ENCODE data around the gene POLR3K. TPM values are rescaled to one million over a fixed set of nuclear protein-coding genes. Genes with fewer than 3 reads are reported as not detected.

The POLR3K gene
- total RNA-seq, 2 experiments from 2014 or later, result 26.2 to 74.1 TPM

DNA sequence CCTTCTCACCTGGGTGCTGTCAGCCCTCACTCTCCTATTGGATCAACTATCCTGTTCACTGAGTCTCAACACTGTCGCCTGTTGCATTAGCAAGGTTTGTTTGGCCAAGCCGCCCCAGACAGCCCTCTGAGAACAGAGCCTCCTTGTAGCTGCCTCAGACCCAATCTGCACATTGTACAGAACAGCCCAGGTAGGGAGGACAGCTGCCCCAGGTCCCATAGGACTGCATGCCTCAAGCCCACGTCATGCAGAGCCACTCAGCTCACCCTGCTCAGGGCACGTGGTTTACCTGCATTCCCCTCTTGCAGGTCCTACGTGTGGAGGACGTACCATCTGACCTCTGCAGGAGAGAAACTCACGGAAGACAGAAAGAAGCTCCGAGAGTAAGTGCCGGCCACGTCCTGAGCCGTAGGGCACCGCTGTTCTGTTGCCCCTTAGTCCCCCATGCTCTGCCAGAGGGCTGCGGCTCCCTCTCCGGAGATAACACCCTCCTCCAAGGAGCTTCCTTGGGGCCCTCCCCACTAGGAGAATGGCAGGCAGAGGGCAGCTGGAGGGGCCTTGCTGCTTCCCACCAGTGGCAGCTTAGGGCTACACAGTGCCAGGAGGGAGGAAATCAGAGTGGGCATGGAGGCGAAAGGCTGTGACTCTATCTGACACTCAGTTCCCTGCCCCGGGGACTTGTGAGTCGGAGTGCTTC is 3.0 kb upstream of the POLR3K start:
- ChIA-PET CTCF (ENCODE audit: unreplicated experiment) (no interaction called here), POLR2A (no interaction called here)
- Histone ChIP-seq H3K27ac (ENCODE audit: low read depth, low read length, poor library complexity, severe bottlenecking) (no peak overlapping the region), H3K79me2 (ENCODE audit: insufficient read depth, low read depth, low read length) (peaks cover 35% of the 10 kb centered on the region), H3K9me2 (ENCODE audit: insufficient read depth, low read length) (no peaks in the 10 kb centered on the region), H3K4me3 (ENCODE audit: low read depth, low read length, poor library complexity, severe bottlenecking) (no peak overlapping the region), H3K4me1 (ENCODE audit: insufficient read depth, low read length, poor library complexity, severe bottlenecking) (peaks cover 15% of the 10 kb centered on the region), H3K36me3 (ENCODE audit: insufficient read depth, low read length) (peaks cover 53% of the 10 kb centered on the region), H3K4me2 (ENCODE audit: low read length) (no peak overlapping the region), H2AFZ (ENCODE audit: low read length) (no peak overlapping the region), H3K9me3 (ENCODE audit: low read length) (no peaks in the 10 kb centered on the region; the same call in 1 of the 2 replicates), H4K20me1 (ENCODE audit: insufficient read depth, low read length) (peaks cover 3% of the 10 kb centered on the region; the same call in 1 of the 2 replicates)
- TF ChIP-seq, protein P1, sequence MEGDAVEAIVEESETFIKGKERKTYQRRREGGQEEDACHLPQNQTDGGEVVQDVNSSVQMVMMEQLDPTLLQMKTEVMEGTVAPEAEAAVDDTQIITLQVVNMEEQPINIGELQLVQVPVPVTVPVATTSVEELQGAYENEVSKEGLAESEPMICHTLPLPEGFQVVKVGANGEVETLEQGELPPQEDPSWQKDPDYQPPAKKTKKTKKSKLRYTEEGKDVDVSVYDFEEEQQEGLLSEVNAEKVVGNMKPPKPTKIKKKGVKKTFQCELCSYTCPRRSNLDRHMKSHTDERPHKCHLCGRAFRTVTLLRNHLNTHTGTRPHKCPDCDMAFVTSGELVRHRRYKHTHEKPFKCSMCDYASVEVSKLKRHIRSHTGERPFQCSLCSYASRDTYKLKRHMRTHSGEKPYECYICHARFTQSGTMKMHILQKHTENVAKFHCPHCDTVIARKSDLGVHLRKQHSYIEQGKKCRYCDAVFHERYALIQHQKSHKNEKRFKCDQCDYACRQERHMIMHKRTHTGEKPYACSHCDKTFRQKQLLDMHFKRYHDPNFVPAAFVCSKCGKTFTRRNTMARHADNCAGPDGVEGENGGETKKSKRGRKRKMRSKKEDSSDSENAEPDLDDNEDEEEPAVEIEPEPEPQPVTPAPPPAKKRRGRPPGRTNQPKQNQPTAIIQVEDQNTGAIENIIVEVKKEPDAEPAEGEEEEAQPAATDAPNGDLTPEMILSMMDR (conservative IDR thresholded peaks at IDR 0.05; ENCODE audit: low read length), result no peak
- no peak for TF ChIP-seq EZH2phosphoT487 (IDR thresholded peaks at IDR 0.05; ENCODE audit: borderline replicate concordance, low read depth, low read length)
- intact Hi-C loops (cut with micrococcal nuclease; ENCODE audit: unreplicated experiment), result no loop called here
- no TSS peak for BruUV-seq (replicated peaks)
- DNase-seq (ENCODE audit: low spot score), result no peak

DNA sequence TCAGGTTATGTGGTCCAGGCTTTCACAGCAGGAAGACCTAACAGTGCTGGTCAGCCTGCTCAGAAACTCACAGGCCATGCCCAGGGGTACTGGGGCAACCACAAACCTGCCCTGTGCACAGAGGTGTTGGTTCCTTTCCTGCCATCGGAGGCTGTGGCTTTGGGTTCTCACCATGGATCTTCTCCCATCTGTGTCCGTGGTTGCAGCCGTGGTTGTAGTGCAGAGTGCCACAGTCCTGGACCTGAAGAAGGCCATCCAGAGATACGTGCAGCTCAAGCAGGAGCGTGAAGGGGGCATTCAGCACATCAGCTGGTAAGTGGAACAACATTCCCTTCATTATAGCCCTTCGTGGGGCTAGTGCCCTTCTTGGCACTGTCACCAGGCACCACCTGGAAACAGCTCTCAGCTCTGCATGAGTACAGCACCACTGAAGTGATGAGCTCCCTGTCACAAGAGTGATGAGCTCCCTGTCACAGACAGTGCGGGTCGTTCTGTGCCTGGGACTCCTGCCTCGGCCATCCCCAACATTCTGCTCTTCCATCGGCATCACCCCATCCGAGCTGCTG is 2.2 kb upstream of the POLR3K start:
- ChIA-PET POLR2A (no interaction called here), CTCF (ENCODE audit: unreplicated experiment) (no interaction called here)
- peaks cover 60% of the 10 kb centered on the region for H3K36me3 ChIP-seq (ENCODE audit: insufficient read depth, low read length)
- peaks cover 42% of the 10 kb centered on the region for H3K79me2 ChIP-seq (ENCODE audit: insufficient read depth, low read depth, low read length)
- TF ChIP-seq EZH2phosphoT487 (IDR thresholded peaks at IDR 0.05; ENCODE audit: borderline replicate concordance, low read depth, low read length), result no peak
- TF ChIP-seq, protein P1 (conservative IDR thresholded peaks at IDR 0.05; ENCODE audit: low read length), result no peak
- no peaks in the 10 kb centered on the region; the same call in 1 of the 2 replicates for H3K9me3 ChIP-seq (ENCODE audit: low read length)
- no TSS peak for BruUV-seq (replicated peaks)
- no peaks in the 10 kb centered on the region for H3K9me2 ChIP-seq (ENCODE audit: insufficient read depth, low read length)
- intact Hi-C loops (cut with micrococcal nuclease; ENCODE audit: unreplicated experiment), result no loop called here
- H4K20me1 ChIP-seq (ENCODE audit: insufficient read depth, low read length), result peaks cover 10% of the 10 kb centered on the region
- peaks cover 18% of the 10 kb centered on the region for H3K4me1 ChIP-seq (ENCODE audit: insufficient read depth, low read length, poor library complexity, severe bottlenecking)
- no peak for DNase-seq (ENCODE audit: low spot score)
- H2AFZ ChIP-seq (ENCODE audit: low read length), result no peak overlapping the region
- no peak overlapping the region for H3K4me3 ChIP-seq (ENCODE audit: low read depth, low read length, poor library complexity, severe bottlenecking)
- no peak overlapping the region for H3K27ac ChIP-seq (ENCODE audit: low read depth, low read length, poor library complexity, severe bottlenecking)
- no peak overlapping the region for H3K4me2 ChIP-seq (ENCODE audit: low read length)

DNA sequence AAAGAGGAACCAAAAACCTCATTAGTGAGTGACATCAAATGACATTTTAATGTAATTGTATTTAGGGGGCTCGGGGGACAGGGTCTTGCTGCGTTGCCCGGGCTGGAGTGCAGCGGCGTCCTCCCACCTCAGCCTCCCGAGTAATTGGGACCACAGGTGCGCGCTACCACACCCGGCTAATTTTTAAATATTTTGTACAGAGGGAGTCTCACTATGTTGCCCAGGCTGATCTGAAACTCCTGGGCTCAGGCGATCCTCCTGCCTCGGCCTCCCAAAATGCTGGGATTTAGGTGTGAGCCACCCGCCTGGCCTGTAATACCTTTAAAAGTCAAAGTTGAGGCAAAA is 801 bp upstream of the POLR3K start:
- Histone ChIP-seq H2AFZ (ENCODE audit: low read length) (peak overlapping the region; percentile 77; the same call in 1 of the 2 replicates), H3K27ac (ENCODE audit: low read depth, low read length, poor library complexity, severe bottlenecking) (peak overlapping the region; percentile 58), H3K79me2 (ENCODE audit: insufficient read depth, low read depth, low read length) (peaks cover 57% of the 10 kb centered on the region), H3K4me1 (ENCODE audit: insufficient read depth, low read length, poor library complexity, severe bottlenecking) (peaks cover 18% of the 10 kb centered on the region), H3K36me3 (ENCODE audit: insufficient read depth, low read length) (peaks cover 74% of the 10 kb centered on the region), H3K9me2 (ENCODE audit: insufficient read depth, low read length) (no peaks in the 10 kb centered on the region), H3K4me2 (ENCODE audit: low read length) (peak overlapping the region; percentile 95), H4K20me1 (ENCODE audit: insufficient read depth, low read length) (peaks cover 15% of the 10 kb centered on the region), H3K4me3 (ENCODE audit: low read depth, low read length, poor library complexity, severe bottlenecking) (peak overlapping the region; percentile 90), H3K9me3 (ENCODE audit: low read length) (no peaks in the 10 kb centered on the region; the same call in 1 of the 2 replicates)
- TSS peak; percentile 71 for BruUV-seq (replicated peaks)
- intact Hi-C loops (cut with micrococcal nuclease; ENCODE audit: unreplicated experiment), result no loop called here
- POLR2A ChIA-PET, result interaction anchor here (1.2 kb wide), 1 partner anchor 175 kb away, joined by 4 read pairs; the partner anchor contains the start of gene LUC7L
- TF ChIP-seq, protein P1 (conservative IDR thresholded peaks at IDR 0.05; ENCODE audit: low read length), result no peak
- no peak for TF ChIP-seq EZH2phosphoT487 (IDR thresholded peaks at IDR 0.05; ENCODE audit: borderline replicate concordance, low read depth, low read length)
- no peak for DNase-seq (ENCODE audit: low spot score)
- CTCF ChIA-PET (ENCODE audit: unreplicated experiment), result no interaction called here
